ENCODE measurements around the gene OTC. TPM values are rescaled to one million over a fixed set of nuclear protein-coding genes. Genes with fewer than 3 reads are reported as not detected.

Gene OTC
- not detected in 5 replicates for total RNA-seq (2022; extraction: Qiagen RNA extraction; ENCODE audit: low read depth)

DNA sequence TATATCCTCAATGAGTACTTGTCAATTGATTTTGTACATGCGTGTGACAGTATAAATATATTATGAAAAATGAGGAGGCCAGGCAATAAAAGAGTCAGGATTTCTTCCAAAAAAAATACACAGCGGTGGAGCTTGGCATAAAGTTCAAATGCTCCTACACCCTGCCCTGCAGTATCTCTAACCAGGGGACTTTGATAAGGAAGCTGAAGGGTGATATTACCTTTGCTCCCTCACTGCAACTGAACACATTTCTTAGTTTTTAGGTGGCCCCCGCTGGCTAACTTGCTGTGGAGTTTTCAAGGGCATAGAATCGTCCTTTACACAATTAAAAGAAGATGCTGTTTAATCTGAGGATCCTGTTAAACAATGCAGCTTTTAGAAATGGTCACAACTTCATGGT is at the start of gene OTC:
Gene OTC (plus strand): TSS at position 243 of the 400 bp plus-strand sequence. CDS start 93 bp downstream, at position 336.

DNA sequence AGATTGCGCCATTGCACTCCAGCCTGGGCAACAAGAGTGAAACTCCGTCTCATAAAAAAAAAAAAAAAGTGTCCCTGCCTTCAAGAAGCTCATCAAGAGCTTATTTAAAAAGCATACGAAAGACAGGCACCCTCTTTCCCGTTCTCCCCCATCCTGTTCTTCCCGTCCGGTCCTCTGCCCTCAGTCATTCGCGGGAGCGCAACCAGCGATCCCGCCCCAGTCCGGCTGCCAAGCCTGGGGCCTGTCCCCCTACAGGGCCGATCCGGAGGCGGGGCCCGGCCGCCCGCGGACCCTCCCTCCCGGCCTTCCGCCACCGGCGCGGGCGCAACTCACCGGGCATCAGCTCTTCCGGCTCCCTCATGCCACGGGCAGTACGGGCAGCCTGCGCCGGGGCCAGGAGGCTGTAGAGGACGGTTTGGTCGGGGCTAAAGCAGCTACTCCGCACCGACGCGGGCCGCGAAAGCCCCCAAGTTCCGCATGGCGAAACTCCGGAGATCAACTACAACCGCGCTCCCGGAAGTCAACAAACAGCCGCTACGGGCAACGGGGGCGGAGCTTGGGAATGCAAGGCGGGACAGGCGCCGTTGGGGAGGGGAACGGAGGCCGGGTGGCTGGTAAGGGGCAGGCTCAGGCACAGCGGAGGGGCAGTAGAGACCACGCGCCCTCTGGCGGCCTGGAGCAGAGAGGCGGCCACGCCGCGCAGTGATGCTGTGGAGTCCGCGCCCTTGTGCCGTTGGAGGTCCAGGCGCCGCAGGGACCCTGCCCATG is 25.2 kb upstream of the OTC start, which contains the start of gene RPGR:
Gene RPGR (minus strand): TSS at position 503 of the 768 bp plus-strand sequence. CDS start 142 bp downstream, at position 361.

Other genes starting within 250 kb of the OTC start
- 4.8 to 8.5 TPM (median 7.5 TPM) in 5 replicates for gene SRPX, start 131.7 kb upstream of the OTC start, total RNA-seq (2022; extraction: Qiagen RNA extraction; ENCODE audit: low read depth)
- gene RPGR, start 25.1 kb upstream of the OTC start, total RNA-seq (2022; extraction: Qiagen RNA extraction; ENCODE audit: low read depth): 10.0 to 16.3 TPM (median 10.6 TPM) in 5 replicates
- gene TSPAN7, start 208.9 kb downstream of the OTC start, total RNA-seq (2022; extraction: Qiagen RNA extraction; ENCODE audit: low read depth): 2.3 to 3.6 TPM (median 2.7 TPM) in 5 replicates

Data from A549 treated with ZK216348 at 1 μM for 4 hours (cell line).